ENCODE results near the gene SEC24B.

The SEC24B gene

GRCh38 chr4:109433205-109434006 is at the start of gene SEC24B:
TSS of gene SEC24B (plus strand) at chr4:109433815. CDS start at chr4:109433870, 55 bp downstream.
- DNase-seq, result peak; percentile 28

DNA sequence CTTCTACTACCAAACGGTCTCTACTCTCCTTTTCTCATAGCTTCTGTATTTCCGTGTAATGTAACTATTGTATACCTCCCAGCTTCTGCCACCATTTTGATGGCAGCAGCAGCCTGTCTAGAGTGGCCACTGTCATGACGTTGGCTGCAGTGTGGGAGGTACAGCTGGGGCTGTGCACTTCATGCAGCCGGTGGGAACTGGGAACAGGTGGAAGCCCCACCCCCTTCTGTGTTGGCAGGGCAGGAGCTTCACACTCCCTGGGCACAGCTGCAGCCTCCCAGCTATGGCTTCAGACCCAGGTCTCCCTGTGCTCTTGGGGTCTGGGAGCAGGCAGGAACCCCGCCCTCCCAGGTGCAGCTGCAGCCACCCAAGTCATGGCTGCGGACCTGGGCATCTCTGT is 49.8 kb upstream of the SEC24B start:
- DNase-seq, result no peak

GRCh38 chr4:109385260-109385659 is 48.4 kb upstream of the SEC24B start:
- no peak for DNase-seq

DNA sequence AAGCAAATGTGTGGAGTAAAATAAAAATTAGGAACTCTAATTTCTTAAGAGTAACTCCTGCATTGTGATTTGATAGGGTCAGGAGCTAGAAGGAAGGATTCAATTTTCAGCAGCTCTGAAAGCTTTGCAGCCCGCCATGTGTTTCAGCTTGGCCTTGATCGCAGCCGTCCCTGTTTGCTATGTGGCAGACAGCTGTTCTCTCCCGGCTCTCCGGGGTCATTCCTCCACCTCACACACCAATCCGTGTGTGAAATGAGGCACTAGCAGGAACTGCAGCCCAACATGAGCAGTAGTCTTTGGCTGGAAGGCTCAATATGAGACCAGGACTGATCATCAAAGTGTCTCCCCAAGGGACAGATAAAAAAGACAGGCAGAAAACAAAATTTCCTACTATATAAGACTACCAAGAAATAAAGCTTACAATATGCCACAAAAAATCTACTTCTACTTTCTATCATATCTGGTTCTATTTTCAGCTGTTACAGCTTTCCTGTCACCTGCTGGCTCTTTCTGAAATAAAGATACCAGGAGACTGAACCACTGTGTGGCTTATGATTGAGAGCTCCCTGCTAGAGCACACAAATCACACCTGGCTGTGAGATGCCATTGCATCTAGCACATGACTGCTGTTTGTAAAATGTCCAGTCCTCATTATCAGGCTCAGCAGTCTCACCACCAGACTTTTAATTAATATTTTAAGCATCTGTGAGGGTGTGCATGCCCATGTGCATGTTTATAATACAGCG is 44.1 kb upstream of the SEC24B start:
- no peak for DNase-seq

GRCh38 chr4:109390115-109390768 is 43.4 kb upstream of the SEC24B start:
- DNase-seq, result no peak

DNA sequence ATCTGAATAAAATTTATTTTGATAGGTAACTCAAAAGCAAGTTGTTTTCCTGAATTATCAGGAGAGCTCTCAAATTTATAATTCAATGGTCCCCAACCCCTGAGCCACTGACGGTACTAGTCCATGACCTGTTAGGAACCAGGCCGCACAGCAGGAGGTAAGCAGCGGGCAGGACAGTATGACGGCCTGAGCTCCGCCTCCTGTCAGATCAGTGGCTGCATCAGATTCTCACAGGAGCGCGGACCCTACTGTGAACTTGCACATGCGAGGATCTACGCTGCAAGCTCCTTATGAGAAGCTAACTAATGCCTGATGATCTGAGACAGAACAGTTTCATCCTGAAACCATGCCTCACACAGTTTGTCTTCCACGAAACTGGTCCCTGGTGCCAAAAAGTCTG is 37.9 kb upstream of the SEC24B start:
- no peak for DNase-seq

DNA sequence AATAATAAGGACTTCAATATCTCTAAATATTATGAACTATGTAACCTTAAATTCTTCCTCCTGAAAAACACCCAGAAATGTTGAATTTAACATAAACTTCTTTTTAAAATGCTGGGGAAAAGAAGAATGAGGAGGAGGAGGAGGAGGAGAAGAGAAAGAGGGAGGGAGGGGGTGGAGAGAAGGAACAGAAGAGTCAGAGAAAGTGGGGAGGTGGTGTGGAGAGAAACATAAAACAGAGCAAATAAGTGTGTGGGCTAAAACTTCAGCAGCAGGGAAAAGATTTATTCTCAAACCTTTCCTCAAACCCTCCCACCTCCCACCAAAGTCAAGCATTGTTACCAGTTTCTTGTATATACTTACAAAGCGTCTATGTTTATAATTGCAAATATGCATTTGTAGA is 34.7 kb upstream of the SEC24B start:
- DNase-seq, result no peak

DNA sequence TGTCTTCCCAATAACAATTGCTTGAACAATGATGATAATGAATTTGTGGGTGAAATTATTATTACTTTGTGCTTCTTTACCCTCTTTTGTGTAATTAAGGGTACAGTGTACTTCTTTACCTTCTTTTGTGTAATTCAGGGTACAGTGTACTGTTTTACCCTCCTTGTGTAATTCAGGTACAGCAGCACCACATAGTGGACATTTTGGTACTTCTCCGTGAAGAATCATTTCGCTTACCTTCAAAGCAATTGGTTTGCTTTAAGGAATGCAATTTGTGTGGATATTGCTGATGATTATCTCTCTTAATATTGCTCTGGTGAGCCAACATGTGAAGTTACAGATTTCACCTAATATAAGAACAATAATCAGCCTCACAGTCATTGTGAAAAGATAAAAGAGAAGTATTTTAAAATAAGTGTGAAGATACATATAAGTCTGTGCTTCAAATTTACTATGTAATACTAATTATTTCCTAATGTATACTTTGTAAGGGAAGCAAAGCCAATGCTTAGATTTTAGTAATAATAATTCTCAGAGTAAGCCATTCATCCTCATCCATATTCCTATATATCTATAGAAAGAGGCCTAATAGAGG is 27.2 kb upstream of the SEC24B start:
- no peak for DNase-seq

- no peak for DNase-seq
Measured at GRCh38 chr4:109407027-109407737, 26.4 kb upstream of the SEC24B start.

DNA sequence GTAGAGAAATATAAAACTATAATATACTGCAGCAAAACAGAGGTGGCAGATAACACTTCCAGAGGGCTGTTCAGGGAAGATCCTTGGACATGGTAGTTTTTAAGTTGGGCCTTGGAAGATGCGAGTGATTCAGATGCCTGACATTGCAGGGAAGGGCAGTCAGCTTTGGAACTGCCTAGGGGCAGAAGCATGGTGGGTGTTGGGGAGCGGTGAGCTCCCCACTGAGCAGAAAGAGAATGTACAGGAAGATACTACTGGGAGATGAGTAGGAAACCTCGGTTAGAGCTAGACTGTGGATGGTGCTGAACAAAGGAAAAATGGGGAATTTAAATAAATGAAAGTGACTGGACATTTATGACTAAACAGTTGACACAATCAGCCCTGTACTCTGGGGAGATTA is 24.9 kb upstream of the SEC24B start:
- no peak for DNase-seq

DNA sequence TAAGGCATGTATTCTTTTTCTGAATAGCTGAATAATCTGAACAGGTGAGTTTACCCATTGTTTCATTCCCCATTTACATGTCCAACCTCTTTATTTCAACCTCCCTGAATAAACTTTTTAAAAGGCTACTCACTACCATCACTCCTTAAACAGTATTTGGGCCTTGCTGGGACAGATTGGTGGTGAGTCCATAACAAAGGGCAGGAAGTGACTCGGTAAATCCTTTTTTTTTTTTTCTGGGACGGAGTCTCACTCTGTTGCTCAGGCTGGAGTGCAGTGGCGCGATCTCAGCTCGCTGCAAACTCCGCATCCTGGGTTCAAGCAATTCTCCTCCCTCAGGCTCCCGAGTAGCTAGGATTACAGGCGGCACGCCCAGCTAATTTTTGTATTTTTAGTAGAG is 23.4 kb upstream of the SEC24B start:
- DNase-seq, result no peak

DNA sequence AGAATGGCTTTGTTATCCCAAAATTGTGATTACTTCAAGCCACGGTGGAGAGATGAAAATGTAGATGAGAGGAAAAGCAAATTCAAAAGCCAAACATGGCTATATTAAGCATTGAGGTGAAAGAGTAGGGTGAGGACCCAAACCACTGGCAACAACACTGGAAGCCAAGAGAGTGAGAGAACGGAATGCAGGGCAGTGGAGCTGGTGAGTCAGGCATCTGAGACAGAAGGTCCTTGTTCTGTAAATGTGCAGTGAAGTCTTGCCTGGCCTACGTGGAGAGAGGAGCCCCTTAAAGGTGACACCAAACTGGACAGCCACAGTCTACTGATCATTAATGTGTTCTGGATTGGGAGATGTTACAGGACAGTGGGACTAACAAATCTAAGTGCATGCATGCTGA is 22.8 kb upstream of the SEC24B start:
- no peak for DNase-seq

GRCh38 chr4:109411964-109412363 is 21.7 kb upstream of the SEC24B start:
- no peak for DNase-seq

GRCh38 chr4:109412776-109413175 is 20.8 kb upstream of the SEC24B start:
- DNase-seq, result no peak

- DNase-seq, result no peak
Measured at GRCh38 chr4:109414938-109415337, 18.7 kb upstream of the SEC24B start.

DNA sequence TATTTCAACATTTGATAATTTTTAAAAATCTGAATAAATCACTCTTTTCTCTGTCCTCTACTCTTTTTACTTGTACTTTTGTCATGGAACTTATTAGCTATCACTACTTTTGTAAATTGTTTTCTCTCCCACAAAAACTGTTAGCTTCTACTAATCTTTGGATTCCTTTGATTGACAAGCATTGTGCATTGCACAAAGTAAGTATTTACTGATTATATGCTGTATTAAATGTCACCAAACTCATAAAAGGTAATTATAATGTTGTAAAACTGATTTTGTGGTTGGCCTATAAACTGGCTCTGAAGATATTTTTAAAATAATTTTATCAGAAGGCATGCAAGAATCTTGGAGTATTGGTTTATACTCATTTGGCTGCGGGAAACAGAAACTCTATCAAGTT is 15.0 kb upstream of the SEC24B start:
- no peak for DNase-seq

DNA sequence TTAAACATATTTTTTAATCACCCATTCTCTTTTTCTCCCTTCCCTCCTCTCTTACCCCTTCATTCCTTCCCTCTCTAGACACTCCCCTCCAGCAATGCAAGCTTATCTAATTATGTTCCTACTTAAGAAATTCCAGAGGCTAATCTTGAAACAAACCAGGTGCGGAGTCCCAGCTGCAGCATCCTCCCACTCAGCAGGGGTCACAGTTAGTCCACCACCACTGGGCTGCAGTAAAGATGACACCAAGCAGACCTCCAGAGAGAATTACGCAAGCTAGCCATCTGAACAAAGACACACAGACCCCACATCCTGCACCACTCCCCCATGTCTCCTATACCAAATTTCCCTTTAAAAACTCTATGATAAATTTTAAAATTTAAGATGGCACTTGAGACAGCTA is 13.9 kb upstream of the SEC24B start:
- DNase-seq, result no peak

GRCh38 chr4:109424093-109424841 is 9.3 kb upstream of the SEC24B start:
- no peak for DNase-seq

GRCh38 chr4:109425405-109425804 is 8.2 kb upstream of the SEC24B start:
- DNase-seq, result no peak

- DNase-seq, result no peak
Measured at GRCh38 chr4:109429545-109429944, 4.1 kb upstream of the SEC24B start.

GRCh38 chr4:109432203-109432602 is 1.4 kb upstream of the SEC24B start:
- DNase-seq, result no peak

DNA sequence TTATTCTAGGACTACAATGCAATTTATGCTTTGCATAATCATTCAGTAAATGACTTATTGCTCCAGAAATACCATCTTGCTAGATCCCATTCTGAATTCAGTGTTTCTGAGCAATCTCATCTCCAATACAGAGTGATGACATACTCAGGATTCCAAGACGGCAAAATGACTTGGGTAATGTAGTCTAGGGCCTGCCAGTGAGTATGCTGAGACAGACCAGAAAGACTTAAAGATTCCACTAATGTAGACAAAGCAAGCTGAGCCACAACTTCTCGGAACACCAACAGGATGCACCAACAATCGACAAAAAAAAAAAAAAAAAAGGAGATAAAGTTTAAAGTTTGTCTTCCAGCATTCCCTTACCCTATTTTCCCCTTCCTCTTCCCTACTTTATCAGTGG is 919 bp upstream of the SEC24B start:
- no peak for DNase-seq

All from SIG-M5 (cell line).